Transverse colon (tissue), 4 donors: Measurements from ENCODE around the gene GTF2IRD1. TPM values are rescaled to one million over a fixed set of nuclear protein-coding genes. Genes with fewer than 3 reads are reported as not detected.
"Not testable (repeated sequence)": the region's sequence is repeated elsewhere in the genome, so short reads cannot be mapped to it uniquely, and the experiment has no call there.

Experiments
- DNase-seq: peaks from one replicate; pipeline ENCODE4 v3.0.0-alpha.2; 2019
- H3K27ac ChIP-seq, 4 donors: fragments of 200-600 bp; sonication (generic); 2 replicates each; pipeline ENCODE4 v1.5.1; 2016 to 2018; ENCODE audit warnings: inconsistent platforms in 4 of 4
- H3K27me3 ChIP-seq: fragments of 200-600 bp; sonication (generic); 2 replicates; pipeline ENCODE4 v1.5.1; 2017; ENCODE audit warnings: inconsistent platforms
- H3K36me3 ChIP-seq, 4 donors: fragments of 200-600 bp; sonication (generic); 2 replicates each; pipeline ENCODE4 v1.5.1; 2017 to 2019; ENCODE audit warnings: inconsistent platforms in 4 of 4
- H3K4me1 ChIP-seq, 4 donors: fragments of 200-600 bp; sonication (generic); 2 replicates each; pipeline ENCODE4 v1.5.1; 2017 to 2020; ENCODE audit warnings: inconsistent platforms in 4 of 4
- H3K4me3 ChIP-seq, 4 donors: fragments of 200-600 bp; sonication (generic); 1 replicate in 1 of 4; 2 replicates in 3 of 4; pipeline versions ENCODE4 v1.5.1 to v1.6.1; 2017 to 2019; ENCODE audit warnings: inconsistent platforms in 4 of 4
- H3K9me3 ChIP-seq, 2 donors: fragments of 200-600 bp; sonication (generic); 2 replicates each; pipeline ENCODE4 v1.5.1; 2017 to 2019; ENCODE audit warnings: inconsistent platforms in 2 of 2
- EP300 ChIP-seq: sonication (generic); formaldehyde crosslinking; IDR thresholded peaks from one replicate; pipeline ENCODE4 v1.6.1; 2017; ENCODE audit warnings: antibody characterized with exemption, low read depth
- POLR2A ChIP-seq: fragments of 450-650 bp; IDR thresholded peaks from one replicate; pipeline ENCODE4 v1.6.1; 2016; ENCODE audit warnings: antibody characterized with exemption, mild to moderate bottlenecking, moderate library complexity
- POLR2AphosphoS5 ChIP-seq, 3 donors: sonication (generic); formaldehyde crosslinking; IDR thresholded peaks; one replicate each; pipeline ENCODE4 v1.6.1; 2016; ENCODE audit warnings: antibody characterized with exemption in 3 of 3
- WGBS, 2 donors: methylation state at CpG; one replicate each; pipeline ENCODE4 v1.1.5; 2018; ENCODE audit warnings: low coverage in 1 of 2; 5-methylcytosine and 5-hydroxymethylcytosine counted together
- in situ Hi-C, 4 donors: fragments of 200-750 bp; cut with MboI; loops; one replicate each; pipeline versions ENCODE4 v1.15.0 to v1.15.1; 2017; ENCODE audit warnings: low sequenced_read_pairs in 3 of 4, low pct_ligation_motif_present in 1 of 4, low pct_unique_long_range_greater_than_20kb in 1 of 4
- intact Hi-C: fragments of 100-400 bp; cut with DNase I; formaldehyde crosslinking; loops from one replicate; pipeline ENCODE4 v1.15.1; 2023; ENCODE audit warnings: low total_unique reads
- total RNA-seq, 4 donors: library from RNA; depleted of rRNA; stranded (reverse); fragments of >200 nt; gene quantifications; one replicate each; pipeline ENCODE4 v1.1.0, GENCODE V29; 2016
- TF ChIP-seq, protein P1 (sequence below), 5 experiments: fragments of 200-600 bp in 3 of 5; fragments of 450-650 bp in 2 of 5; sonication (generic) in 3 of 5; IDR thresholded peaks; 1 replicate in 2 of 5; 2 replicates in 3 of 5; pipeline ENCODE4 v1.5.1; 2016 to 2017; ENCODE audit warnings: antibody characterized with exemption in 5 of 5, inconsistent platforms in 3 of 5, mild to moderate bottlenecking in 2 of 5, moderate library complexity in 1 of 5

GTF2IRD1 gene
- total RNA-seq, 4 donors from 2014 or later: 4.6 to 22.4 (median 14.7) TPM

DNA sequence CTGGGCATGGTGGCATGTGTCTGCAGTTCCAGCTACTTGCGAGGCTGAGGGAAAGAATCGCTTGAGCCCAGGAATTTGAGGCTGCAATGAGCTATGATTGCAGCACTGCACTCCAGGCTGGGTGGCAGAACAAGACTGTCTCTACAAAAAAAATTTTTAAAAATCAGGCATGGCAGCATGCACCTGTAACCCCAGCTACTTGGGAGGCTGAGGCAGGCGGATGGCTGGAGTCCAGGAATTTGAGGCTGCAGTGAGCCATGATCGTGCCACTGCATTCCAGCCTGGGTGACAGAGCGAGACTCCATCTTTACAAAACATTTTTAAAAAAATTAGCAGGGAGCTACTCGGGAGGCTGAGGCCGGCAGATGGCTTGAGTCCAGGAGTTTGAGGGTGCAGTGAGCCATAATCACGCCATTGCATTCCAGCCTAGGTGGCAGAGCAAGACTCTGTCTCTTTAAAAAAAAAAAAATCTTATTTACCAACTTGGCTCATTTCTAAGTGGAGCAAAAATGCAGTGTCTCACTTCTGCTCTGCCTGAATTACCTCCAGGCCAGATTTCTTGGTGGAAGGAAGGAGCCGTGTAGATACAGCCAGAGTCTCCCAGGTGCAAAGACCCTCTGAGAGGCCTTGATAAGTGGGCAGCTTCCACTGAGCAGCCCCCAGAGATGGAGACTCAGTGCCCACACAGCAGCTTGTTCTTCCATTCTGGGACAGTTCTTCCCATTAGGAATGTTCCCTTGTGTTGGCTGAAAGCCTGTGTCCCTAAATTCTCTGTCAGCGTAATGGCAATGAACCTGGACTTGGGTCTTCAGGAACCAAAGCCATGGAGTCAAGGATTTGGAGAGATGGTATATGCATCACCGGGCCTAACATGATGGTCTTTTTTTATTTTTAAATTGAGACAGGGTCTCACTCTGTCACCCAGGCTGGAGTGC lies 30.0 kb downstream of the GTF2IRD1 start:
- H3K4me1 ChIP-seq: peaks cover 30 to 45% (median 39%) of the 10 kb centered on the region in 4 donors
- H3K4me3 ChIP-seq: no peak overlapping the region
- H3K36me3 ChIP-seq: no peaks in the 10 kb centered on the region
- TF ChIP-seq, protein P1, sequence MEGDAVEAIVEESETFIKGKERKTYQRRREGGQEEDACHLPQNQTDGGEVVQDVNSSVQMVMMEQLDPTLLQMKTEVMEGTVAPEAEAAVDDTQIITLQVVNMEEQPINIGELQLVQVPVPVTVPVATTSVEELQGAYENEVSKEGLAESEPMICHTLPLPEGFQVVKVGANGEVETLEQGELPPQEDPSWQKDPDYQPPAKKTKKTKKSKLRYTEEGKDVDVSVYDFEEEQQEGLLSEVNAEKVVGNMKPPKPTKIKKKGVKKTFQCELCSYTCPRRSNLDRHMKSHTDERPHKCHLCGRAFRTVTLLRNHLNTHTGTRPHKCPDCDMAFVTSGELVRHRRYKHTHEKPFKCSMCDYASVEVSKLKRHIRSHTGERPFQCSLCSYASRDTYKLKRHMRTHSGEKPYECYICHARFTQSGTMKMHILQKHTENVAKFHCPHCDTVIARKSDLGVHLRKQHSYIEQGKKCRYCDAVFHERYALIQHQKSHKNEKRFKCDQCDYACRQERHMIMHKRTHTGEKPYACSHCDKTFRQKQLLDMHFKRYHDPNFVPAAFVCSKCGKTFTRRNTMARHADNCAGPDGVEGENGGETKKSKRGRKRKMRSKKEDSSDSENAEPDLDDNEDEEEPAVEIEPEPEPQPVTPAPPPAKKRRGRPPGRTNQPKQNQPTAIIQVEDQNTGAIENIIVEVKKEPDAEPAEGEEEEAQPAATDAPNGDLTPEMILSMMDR (IDR thresholded peaks at IDR 0.05): no peak
- TF ChIP-seq EP300 (no peak), POLR2A (no peak), POLR2AphosphoS5 (IDR thresholded peaks at IDR 0.05) (no peak)
- intact Hi-C loops (no loop called here), in situ Hi-C loops (no loop called here)
- 40 to 61% methylated on average over 1 to 11 of the region's 11 CpGs for WGBS, 2 donors
- H3K27ac ChIP-seq: peak overlapping the region; percentile 81 to 91 (median 90)
- no peaks in the 10 kb centered on the region for H3K27me3 ChIP-seq
- no peaks in the 10 kb centered on the region for H3K9me3 ChIP-seq
- no peak for DNase-seq

DNA sequence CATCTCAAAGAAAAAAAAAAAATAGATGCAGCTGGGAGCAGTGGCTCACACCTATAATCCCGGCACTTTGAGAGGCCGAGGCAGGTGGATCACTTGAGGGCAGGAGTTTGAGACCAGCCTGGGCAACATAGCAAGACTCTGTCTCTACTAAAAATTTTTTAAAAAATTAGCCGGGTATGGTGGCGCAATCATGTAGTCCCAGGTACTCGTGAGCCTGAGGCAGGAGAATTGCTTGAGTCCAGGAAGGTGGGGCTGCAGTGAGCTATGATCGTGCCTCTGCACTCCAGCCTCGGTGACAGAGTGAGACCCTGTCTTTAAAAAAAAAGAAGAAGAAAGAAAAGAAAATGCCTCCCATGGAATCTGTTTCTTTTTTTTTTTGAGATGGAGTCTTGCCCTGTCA lies 31.9 kb downstream of the GTF2IRD1 start:
- H3K27ac ChIP-seq: no peak overlapping the region
- WGBS, 2 donors: 89 to 93% methylated on average over 5 to 7 of the region's 7 CpGs
- no peak overlapping the region for H3K4me3 ChIP-seq
- no peak for DNase-seq
- no peaks in the 10 kb centered on the region for H3K9me3 ChIP-seq
- peaks cover 11 to 25% (median 21%) of the 10 kb centered on the region in 4 donors for H3K4me1 ChIP-seq
- H3K36me3 ChIP-seq: no peaks in the 10 kb centered on the region
- H3K27me3 ChIP-seq: no peaks in the 10 kb centered on the region
- intact Hi-C loops: no loop called here
- in situ Hi-C loops: no loop called here
- TF ChIP-seq, protein P1 (IDR thresholded peaks at IDR 0.05): no peak
- TF ChIP-seq POLR2A (no peak), POLR2AphosphoS5 (IDR thresholded peaks at IDR 0.05) (no peak), EP300 (no peak)

DNA sequence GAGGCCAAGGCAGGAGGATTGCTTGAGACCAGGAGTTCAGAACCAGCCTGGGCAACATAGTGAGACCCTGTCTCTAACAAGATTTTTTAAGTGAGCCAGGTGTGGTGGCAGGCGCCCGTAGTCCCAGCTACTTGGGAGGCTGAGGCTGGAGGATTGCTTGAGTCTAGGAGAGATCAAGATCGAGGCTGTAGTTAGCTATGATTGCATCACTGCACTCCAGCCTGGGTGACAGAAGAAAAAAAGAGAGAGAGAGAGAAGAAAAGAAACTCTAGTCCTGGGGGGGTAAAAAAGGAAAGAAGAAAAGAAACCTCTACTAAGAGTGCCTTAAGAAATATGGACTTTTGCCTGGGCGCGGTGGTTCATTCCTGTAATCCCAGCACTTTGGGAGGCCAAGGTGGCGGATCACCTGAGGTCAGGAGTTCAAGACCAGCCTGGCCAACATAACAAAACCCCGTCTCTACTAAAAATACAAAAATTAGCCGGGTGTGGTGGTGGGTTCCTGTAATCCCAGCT lies 34.9 kb downstream of the GTF2IRD1 start:
- H3K36me3 ChIP-seq, H3K4me3 ChIP-seq, H3K27me3 ChIP-seq, H3K9me3 ChIP-seq, H3K27ac ChIP-seq, in situ Hi-C loops, DNase-seq, intact Hi-C loops, H3K4me1 ChIP-seq: not testable (repeated sequence)
- WGBS, 2 donors: 75 to 89% methylated on average over 4 to 8 of the region's 8 CpGs

DNA sequence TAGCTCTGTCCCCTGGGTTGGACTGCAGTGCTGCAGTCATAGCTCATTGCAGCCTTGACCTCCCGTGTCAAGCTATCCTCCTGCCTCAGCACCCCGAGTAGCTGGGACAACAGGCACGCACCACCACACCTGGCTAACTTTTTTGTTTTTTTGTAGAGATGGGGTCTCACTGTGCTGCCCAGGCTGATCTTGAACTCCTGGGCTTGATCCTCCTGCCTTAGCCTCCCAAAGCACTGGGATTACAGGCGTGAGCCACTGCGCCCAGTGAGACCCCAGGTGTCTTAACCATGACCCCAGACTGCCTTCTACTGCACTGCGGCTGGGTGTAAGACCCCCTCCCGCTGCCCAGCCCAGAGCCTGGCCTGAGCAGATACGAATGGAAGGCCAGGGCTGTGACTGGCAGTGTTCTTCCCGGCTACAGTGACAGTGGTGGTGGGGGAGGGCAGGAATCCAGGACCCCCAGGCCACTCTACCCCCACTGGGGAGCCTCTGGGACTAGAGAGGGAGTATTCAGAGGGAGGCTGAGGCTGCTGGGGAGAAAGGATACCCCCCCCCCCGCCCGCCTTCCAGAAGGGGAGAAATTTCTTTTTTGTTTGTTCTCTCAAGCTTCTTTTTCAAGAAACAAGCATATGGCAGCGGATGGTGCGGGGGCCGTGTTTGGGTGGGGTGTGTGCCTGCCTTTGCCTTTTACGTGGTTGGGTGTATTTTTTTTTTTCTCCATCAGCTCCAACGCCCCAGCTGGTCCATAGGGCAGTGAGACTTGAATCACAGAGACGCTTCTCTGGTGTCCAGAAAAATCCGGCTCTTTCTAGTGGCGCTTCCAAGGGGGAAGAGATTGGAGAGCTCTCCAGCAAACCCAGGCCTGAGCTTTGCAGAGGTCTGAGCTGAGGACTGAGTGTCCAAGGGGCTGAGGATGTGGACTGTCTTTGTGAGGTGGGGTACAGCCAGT lies 36.6 kb downstream of the GTF2IRD1 start:
- DNase-seq: no peak
- Histone ChIP-seq H3K27me3 (no peaks in the 10 kb centered on the region), H3K36me3 (no peaks in the 10 kb centered on the region), H3K27ac (no peak overlapping the region), H3K4me3 (no peak overlapping the region), H3K9me3 (no peaks in the 10 kb centered on the region), H3K4me1 (peaks cover 0 to 3% (median 0%) of the 10 kb centered on the region in 4 donors)
- TF ChIP-seq, protein P1 (IDR thresholded peaks at IDR 0.05): no peak
- TF ChIP-seq EP300 (no peak), POLR2AphosphoS5 (IDR thresholded peaks at IDR 0.05) (no peak)
- in situ Hi-C loops: no loop called here
- intact Hi-C loops: no loop called here
- WGBS, 2 donors: 80 to 87% methylated on average over 5 to 19 of the region's 19 CpGs

DNA sequence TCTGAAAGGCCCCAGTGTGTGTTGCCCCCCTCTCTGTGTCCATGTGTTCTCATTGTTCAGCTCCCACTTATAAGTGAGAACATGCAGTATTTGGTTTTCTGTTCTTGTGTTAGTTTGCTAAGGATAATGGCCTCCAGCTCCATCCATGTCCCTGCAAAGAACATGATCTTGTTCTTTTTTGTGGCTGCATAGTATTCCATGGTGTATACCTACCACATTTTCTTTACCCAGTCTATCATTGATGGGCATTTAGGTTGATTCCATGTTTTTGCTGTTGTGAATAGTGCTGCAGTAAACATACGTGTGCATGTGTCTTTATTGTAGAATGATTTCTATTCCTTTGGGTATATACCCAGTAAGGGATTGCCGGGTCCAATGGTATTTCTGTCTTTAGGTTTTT lies 37.8 kb downstream of the GTF2IRD1 start:
- intact Hi-C loops, H3K4me1 ChIP-seq, DNase-seq, H3K36me3 ChIP-seq, in situ Hi-C loops, H3K9me3 ChIP-seq, H3K27ac ChIP-seq, H3K27me3 ChIP-seq, H3K4me3 ChIP-seq: not testable (repeated sequence)
- 91 to 100% methylated on average over 2 of the region's 2 CpGs for WGBS, 2 donors
